UCSD-AML1 (cell line): Measurements from ENCODE around the gene IL20.
A peak's percentile ranks its signal among the peaks of the same experiment; 100 is the strongest.

Source experiments
- DNase-seq: peaks from one replicate; lab custom pipeline; 2025; ENCODE audit not compliant: unreplicated experiment; lab: John Stamatoyannopoulos, UW

IL20 gene, protein sequence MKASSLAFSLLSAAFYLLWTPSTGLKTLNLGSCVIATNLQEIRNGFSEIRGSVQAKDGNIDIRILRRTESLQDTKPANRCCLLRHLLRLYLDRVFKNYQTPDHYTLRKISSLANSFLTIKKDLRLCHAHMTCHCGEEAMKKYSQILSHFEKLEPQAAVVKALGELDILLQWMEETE

DNA sequence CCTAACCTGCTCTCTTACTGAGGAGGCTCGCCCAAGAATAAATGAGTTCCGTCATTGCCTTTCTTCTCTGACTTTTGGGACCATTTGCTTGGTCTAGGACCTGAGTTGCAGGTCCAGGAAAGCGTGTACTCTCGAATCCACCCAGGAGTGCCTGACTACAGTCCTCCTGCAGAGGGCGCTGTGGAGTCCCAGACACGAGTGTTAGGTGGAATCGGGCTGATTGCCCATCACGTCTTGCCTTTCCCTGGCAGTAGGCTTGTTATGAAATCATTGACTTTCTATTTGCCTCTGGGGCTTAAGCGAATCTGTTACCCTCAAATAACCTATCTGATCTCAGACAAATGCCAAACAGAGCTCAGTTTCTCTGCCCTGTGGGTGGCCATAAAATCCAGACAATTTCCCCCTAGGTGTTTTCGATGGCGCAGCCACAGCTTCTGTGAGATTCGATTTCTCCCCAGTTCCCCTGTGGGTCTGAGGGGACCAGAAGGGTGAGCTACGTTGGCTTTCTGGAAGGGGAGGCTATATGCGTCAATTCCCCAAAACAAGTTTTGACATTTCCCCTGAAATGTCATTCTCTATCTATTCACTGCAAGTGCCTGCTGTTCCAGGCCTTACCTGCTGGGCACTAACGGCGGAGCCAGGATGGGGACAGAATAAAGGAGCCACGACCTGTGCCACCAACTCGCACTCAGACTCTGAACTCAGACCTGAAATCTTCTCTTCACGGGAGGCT, at the start of gene IL20:
IL20 (plus strand) TSS at position 685 of the 733 bp plus-strand sequence. CDS start 230 bp downstream, outside the sequence.
- DNase-seq: peak; percentile 73

DNA sequence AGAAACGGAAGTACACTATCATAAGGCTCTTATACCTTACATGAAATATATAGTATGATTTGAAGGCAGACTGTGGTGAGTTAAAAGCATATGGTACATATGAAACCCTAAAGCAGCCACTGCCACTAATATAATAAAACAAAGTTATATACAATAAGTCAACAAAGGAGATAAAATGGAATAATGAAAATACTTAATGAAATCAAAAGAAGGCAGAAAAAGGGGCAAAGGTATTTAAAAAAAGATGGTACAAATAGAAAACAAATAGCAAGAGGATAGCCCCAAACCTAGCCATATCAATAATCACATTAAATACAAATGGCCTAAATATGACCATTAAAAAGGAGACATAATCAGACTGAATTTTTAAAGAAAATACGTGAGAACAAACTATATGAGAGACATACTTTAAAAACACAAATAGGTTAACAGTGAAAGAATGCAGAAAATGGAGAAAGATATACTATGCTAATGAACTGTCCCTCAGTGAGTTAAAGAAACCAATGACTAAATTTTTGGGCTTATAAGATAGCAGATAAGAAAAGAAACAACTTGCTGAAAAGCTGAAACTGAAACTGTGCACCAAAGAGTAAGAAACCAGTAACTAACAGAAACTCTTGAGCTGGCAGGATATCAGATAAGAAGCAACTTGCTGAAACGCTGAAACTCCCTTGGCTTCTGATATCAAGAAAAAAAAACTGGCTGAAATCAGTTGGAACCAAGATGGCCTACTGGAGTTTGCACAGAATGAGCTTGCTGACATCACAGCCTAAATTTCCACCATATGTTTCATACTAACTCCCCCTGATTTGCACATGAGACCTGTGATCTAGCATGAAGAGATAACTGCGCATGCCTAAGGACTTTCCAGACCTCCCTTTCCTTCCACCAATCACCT, 48.8 kb upstream of the IL20 start:
- no peak for DNase-seq

DNA sequence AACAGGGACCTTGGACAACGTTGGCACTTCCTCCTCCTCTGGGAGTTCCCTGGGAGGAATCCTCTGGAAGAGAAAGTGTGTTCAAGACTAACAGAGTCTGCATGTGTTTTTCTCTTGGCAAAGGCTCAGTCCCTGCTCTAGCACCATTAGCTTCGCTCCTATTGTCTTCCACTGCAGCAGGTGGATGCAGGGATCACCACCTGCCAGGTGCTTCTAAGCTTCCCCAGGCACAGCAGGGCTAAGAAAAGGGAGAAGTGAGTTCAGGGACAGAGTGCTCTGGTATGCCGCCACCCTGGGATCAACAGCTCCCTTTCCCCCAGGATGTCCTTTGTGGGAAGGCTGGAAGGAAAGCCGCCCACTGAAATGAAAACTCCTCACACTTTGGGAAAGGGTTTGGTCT, 43.9 kb upstream of the IL20 start:
- DNase-seq: no peak

DNA sequence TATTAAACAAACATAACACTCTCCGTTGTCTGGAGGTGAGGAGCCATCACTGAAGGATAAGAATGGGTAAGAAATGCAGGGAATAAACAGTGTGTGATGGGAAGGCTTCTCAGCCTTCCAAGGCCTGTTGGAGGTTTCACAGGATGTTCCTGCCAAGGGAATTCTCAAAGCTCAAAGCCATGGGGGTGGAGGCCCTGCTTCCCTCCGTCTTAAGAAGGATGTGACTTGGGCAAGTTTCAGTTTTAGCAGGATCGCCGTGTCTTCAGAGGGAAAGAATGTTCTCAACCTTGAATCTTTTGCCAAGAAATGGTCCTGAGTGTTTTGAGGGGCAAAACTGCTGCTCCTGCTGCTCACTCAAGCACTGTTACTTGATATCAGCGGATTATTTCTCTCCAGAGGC, 41.7 kb upstream of the IL20 start:
- DNase-seq: no peak

DNA sequence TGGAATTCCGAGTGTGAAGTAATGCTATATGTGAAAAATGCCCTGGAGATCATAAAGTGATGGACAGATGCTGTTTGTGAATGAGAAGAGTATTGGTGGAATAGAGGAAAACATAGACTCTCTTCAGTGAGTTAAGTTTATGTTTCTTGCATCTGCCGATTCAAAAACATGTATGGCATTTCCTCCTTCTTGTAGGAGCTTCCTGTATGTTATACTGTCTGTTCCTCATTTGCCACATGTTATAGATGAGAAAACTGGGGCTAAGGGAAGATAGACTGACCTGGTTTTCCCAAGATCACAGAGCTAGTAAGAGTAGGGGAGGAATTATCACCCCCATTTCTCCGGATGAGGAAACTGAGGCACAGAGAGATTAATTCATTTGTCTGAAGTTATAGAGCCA, 41.1 kb upstream of the IL20 start:
- no peak for DNase-seq

DNA sequence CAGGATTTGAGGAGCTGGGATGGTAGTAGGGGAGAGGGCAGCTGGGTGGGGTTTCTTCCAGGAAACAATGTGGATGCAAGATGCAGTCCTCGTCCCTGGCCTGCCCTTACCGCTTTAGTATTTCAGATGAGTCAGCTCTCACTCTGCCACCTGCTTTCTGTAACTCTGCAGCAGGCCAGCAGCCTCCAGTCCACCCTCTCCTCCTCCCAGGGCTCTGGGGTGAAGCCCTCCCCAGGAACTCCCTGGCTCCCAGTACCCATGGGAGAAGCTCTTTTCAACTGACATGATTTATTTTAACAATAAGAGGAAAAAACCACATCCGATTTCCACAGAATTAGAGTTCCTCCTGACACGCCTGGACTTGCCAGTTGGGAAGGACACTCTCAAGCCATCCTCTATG, 39.0 kb upstream of the IL20 start:
- no peak for DNase-seq

DNA sequence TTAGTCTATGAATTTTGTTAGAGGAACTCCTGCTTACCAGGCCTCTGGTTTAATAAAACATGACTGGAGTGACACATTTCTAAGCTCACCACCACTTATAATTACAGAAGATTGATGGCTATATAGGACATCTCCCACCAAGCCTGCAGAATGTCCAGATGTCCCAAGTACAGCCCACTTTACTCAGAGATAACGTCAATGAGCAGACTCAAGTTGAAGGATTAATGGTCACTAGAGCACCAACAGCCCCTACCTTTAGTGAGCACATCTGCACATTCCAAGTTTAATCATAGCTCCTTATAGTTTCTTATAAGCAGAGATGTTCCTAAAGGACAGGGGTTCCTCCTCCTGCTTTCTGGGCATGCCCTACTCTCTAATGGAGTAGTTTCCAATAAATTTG, 37.4 kb upstream of the IL20 start:
- no peak for DNase-seq

DNA sequence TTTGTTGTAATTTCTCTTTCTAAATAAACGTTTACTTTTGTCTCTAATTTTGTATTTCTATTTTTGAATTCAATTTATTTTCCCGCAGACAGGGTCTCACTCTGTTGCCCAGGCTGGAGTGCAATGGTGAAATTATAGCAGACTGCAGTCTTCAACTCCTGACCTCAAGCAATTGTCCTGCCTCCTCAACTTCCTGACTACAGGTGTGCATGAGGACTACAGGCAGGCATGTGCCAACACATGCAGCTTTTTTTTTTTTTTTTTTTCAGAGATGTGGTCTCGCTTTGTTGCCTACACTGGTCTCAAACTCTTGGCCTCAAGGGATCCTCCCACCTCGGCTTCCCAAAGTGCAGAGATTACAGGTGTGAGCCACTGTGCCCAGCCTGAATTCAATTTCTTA, 36.7 kb upstream of the IL20 start:
- no peak for DNase-seq

DNA sequence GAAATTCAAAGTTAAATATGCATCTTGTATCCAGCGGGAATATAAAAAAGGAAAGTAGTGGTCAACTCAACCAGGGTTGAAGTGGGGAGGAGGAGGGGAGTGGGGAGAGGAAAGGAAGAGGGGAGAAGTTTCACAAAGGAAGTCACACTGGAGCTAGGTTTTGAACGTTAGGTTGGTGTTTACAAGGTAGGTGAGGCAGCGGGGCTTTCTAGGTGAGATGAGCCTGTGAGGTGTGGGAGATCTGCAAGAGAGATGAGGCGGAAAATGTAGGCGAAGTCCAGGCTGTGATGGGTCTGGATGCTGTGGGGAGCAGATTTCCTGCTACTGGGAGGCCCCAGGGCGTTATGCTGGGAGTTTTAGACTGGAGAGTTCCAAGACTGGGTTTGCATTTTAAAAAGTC, 36.1 kb upstream of the IL20 start:
- DNase-seq: no peak

DNA sequence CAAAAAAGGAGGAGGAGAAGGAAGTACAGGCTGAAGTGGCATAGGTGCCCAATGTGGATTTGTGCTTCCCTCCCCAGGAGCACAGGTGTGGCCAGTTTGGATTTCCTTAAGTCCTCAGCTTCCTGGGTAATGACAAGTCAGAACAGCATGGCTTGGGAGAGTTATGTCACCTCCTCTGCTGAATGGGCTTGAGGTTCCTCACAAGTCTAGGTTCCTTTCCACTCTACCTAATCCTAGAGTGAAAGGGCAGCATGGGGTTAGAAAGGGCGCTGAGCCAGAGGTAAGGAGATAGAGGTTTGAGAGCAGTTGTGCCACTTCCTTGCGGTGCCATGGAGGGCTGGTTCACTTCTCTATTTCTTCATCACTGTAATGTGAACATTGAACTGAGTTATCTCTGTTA, 35.5 kb upstream of the IL20 start:
- DNase-seq: no peak

DNA sequence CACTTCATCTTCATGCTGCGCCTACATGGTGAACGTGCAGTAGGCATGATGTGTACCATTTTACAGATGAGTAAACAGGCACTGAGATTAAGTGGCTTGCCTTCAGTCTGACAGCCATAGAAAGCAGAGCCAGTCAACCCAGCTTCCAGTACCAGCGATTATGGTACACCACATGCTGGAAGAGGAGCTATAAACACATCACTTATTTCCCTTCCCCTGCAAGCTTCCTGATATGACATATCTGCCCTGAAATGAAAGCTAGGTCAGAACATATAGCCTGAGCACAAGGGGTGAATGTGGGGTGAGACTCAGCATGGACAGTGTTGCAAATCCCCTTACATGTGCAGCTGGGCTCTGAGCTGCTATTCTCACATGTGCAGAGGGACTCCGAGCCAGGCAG, 33.8 kb upstream of the IL20 start:
- no peak for DNase-seq

DNA sequence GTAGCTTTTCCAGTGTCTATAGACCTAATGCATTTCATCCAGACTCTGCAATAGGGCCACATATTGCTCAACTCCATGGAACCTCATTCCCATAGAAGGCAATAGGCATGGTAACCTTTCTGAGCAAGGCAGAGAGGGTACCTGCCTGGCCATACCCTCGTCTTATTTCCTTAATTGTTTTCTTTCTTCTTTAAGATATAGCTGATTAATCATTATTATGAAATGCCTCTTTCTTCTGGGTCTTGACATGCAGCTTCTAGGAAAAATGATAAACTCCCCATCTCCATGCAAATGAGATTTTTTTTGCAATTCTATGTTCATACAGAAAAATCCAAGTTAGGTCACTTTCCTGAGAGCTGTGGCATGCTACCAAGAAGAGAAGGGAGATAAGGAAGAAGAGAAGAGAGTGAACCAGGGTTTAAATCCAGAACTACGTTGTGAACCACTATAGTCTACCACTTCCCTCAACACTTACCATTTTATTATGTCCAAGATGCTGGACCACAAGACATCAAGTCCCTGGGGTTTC, 33.0 kb upstream of the IL20 start:
- no peak for DNase-seq

DNA sequence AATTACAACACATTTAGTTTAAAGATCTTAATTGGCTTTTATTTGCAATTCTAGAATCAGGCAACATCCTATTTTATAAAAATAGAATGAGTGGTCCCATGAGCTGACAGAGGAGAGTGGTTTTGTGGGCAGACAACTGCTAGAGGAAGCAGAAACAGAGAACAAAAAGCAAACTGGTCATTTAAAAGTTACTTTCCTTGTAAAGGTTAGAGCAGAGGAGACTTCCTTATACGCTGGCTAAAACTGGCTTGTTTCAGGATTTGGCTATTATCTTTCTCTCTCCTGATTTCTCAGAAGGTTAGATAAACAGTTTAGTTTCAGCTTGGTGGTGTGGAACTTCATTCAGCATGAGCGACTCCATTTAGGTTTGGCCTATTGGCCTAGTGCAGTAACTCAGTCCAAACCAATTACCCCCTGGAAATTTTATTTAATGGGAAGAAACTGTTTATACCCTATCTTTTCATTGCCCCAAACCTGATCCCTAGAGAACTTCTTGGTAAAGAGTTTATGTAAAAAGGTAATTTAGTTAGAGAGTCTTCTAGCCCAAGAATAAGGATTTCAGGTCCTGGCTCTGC, 32.2 kb upstream of the IL20 start:
- no peak for DNase-seq

DNA sequence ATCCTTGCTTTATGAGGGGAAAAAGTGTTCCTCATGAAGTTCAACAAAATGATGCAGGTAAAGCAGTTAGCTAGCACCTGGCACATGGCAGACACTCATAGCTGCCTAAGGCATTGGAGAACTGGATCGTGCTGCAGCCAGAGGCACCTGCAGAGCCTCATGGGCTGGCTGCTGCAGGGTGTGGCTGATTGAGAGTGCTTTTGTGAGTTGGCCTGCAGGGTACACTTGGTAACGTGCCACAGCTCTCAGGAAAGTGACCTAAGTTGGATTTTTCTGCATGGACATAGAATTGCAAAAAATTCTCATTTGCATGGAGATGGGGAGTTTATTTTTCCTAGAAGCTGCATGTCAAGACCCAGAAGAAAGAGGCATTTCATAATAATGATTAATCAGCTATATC, 31.6 kb upstream of the IL20 start:
- DNase-seq: no peak

DNA sequence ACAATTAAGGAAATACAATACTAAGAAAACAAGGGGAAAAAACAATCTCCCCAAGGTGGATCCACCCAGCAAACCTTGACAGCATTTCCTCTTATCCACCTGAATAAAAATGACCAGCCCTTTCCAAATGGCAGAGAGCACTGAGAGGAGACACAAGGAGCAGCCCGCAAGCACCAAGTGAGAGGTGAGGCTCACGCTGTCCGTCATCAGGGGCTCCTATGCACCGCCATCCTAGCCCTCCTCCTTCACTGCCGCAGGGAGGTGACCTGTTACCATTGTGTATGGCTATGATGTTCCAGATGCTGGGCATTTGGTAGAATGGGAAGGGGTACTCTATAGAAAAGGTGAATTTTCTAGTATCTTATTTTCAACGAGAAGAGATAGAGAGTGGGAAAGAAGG, 31.2 kb upstream of the IL20 start:
- DNase-seq: no peak

DNA sequence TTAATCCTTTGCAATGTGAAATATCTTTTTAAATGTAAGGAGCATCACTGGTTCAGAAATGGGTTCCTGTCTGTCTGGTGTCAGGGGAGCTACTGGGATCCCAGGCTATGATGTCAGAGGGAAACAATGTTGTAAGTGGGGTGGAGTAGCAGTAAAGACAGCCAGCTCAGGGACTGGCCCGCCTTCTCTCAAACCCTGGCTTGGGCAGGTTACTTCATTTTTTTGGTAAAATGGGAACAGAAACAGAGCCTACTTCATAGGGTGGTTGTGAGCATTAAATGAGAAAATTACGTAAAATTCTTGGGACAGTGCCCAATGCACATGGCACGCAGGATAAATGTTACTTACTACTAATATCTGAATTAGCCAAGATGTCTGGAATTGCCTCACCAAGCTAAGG, 30.7 kb upstream of the IL20 start:
- no peak for DNase-seq

DNA sequence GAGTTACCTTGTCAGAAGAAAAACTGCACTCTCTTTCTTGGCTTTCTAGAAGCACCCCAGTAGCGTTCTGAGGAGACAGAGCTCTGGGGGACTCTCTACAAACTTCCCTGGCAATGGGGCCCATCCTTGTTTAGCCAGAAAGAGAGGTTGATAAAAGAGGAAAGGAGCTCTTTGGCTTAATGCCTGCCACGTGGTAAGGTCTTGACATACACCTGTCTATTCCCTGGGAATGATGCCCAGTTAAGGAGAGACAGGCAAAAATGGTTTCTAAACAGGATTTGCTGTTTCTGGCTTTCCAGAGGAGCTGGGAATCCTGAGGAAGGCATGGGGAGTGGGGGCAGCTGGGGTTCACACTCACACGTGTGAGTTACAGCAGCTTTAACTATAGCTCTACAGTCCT, 30.2 kb upstream of the IL20 start:
- DNase-seq: no peak

DNA sequence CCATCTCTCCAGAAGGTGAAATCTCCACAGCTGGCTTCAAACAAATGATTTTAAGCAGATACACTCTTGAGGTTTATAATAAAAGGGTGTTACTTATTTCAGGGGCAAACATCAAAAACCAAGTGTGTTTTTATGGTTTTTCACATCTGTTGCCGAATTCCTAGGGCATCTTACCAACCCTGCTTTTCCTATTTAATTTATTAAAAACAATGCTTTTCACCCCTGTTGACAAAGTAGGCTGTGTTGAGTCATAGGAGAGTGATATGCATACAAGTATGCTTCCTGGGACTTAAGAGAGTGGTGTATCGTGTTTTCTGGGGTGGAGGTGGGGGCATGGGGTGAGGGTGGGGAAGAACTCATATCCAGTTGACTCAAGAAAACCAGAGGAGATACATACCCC, 29.3 kb upstream of the IL20 start:
- no peak for DNase-seq

DNA sequence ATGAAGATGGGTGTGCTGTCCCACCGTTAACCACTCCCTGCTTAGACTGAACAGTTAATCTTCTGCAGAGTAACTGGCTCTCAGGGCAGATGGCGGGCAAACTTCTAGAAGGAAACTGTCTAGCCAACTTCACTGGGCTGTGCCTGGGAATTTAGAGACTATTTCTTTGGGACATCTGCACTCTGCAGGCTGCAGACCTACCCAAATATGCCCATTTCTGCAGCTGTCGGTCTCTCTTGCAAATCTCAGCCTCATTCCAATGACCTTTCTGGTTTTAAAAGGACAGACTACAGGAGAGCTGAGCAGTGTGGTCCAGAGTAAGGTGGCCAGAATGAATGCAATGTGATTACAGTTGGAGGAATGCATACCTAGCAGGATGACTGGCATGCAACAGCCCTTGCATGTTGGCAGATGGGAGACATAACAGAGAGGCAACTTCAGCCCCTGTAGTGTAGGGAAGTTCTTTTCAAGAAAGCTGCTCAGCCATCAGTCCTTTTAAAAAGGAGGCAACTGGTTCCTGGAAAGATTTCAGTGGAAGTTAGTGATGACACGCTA, 26.3 kb upstream of the IL20 start:
- no peak for DNase-seq

DNA sequence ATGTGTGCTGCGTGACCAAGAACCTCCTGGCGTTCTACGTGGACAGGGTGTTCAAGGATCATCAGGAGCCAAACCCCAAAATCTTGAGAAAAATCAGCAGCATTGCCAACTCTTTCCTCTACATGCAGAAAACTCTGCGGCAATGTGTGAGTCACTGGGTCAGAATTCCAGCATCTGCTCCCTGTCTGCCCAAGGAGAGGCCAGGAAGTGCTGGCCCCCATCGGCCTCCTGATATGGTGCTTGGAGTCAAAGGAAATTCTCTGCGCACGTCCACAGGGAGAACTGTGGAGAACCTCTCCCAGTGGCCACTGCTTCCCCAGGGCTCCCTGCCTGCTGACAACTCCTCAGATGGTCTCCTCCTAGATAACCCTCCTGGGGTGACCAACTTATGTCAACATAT, 25.6 kb upstream of the IL20 start:
- no peak for DNase-seq

DNA sequence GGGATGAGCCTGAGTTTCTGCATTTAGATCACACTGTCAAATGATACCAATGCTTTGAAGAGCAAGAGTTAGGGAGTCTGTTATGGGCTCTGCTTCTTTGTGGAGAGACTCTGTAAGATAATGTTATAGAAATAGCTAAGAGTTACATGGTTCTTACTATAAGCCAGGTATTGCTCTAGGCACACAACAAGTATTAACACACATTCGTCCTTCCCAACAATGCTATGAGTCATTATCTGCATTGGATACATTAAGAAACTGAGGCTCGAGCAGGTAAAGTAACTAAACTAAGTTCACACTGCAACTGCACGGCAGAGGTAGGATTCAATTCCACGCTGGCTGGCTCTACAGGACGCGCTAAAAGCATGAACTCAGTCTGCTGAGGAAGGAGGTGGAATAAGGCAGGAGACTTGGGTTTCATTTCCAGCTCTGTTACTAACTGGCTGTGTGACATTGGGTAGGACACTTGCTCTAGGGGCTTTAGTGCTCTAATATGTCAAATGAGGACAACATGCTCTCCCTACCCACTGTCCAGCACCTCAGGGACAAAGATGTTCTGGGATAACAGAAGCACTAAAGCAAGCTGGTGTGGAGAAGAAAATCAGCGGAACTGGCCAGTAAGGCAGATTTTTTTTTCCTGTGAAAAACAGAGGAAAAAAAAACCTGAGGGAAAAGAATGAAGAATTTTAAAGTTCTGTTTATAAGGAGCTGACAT, 23.7 kb upstream of the IL20 start:
- DNase-seq: no peak
